HepG2 (cell line): ENCODE measurements around the gene ARFGAP1. TPM values are rescaled to one million over a fixed set of nuclear protein-coding genes. Genes with fewer than 3 reads are reported as not detected.

Source experiments
- AKNA ChIP-seq: sonication (generic); formaldehyde crosslinking; IDR thresholded peaks from 2 replicates; pipeline ENCODE4 v1.4.0; 2020; ENCODE audit warnings: missing genetic modification reagents, borderline replicate concordance
- ATF5 ChIP-seq: sonication (generic); formaldehyde crosslinking; IDR thresholded peaks from 2 replicates; pipeline ENCODE4 v1.4.0; 2020; ENCODE audit warnings: mild to moderate bottlenecking, low read depth, missing genetic modification reagents
- ATF7-NPFF ChIP-seq: sonication (generic); formaldehyde crosslinking; IDR thresholded peaks from 2 replicates; pipeline ENCODE4 v1.8.1; 2023; ENCODE audit warnings: mild to moderate bottlenecking, low read depth, missing genetic modification reagents, moderate library complexity
- MYPOP ChIP-seq: sonication (generic); formaldehyde crosslinking; IDR thresholded peaks from 2 replicates; pipeline ENCODE4 v1.8.1; 2023; ENCODE audit warnings: mild to moderate bottlenecking, moderate library complexity, missing genetic modification reagents
- SETDB1 ChIP-seq: sonication (generic); formaldehyde crosslinking; IDR thresholded peaks from 2 replicates; pipeline ENCODE4 v1.5.1; 2020; ENCODE audit warnings: missing genetic modification reagents, mild to moderate bottlenecking, borderline replicate concordance
- YEATS2 ChIP-seq: sonication (generic); formaldehyde crosslinking; IDR thresholded peaks from 2 replicates; pipeline ENCODE4 v1.4.0; 2020; ENCODE audit warnings: missing genetic modification reagents, borderline replicate concordance
- ZC3H13 ChIP-seq: sonication (generic); formaldehyde crosslinking; IDR thresholded peaks from 2 replicates; pipeline ENCODE4 v1.8.1; 2023; ENCODE audit warnings: mild to moderate bottlenecking, missing genetic modification reagents, moderate library complexity
- ZFP1 ChIP-seq: IDR thresholded peaks from 2 replicates; pipeline ENCODE4 v1.6.1; 2016
- ZFY ChIP-seq: sonication (generic); formaldehyde crosslinking; IDR thresholded peaks from 2 replicates; pipeline ENCODE4 v1.4.0; 2020; ENCODE audit warnings: missing genetic modification reagents
- ZNF414 ChIP-seq: sonication (generic); formaldehyde crosslinking; IDR thresholded peaks from 2 replicates; pipeline ENCODE4 v1.5.0; 2020; ENCODE audit warnings: missing genetic modification reagents
- ZNF550 ChIP-seq: sonication (generic); formaldehyde crosslinking; IDR thresholded peaks from 2 replicates; pipeline ENCODE4 v1.4.0; 2020; ENCODE audit warnings: mild to moderate bottlenecking, missing genetic modification reagents, borderline replicate concordance
- ZNF567 ChIP-seq: sonication (generic); formaldehyde crosslinking; IDR thresholded peaks from 2 replicates; pipeline ENCODE4 v1.8.1; 2023; ENCODE audit warnings: mild to moderate bottlenecking, missing genetic modification reagents, borderline replicate concordance
- ZNF672 ChIP-seq: sonication (generic); formaldehyde crosslinking; IDR thresholded peaks from 2 replicates; pipeline ENCODE4 v1.8.1; 2022; ENCODE audit warnings: missing genetic modification reagents
- ZNF704 ChIP-seq: sonication (generic); formaldehyde crosslinking; IDR thresholded peaks from 2 replicates; pipeline ENCODE4 v1.8.1; 2023; ENCODE audit warnings: mild to moderate bottlenecking, inconsistent platforms, moderate library complexity, missing genetic modification reagents, borderline replicate concordance
- ZNF784 ChIP-seq: sonication (generic); formaldehyde crosslinking; IDR thresholded peaks from 2 replicates; pipeline ENCODE4 v1.5.1; 2020; ENCODE audit warnings: missing genetic modification reagents, mild to moderate bottlenecking, borderline replicate concordance
- polyA plus RNA-seq, 8 experiments: library from polyadenylated mRNA; depleted of rRNA in 3 of 8; stranded (reverse) in 7 of 8; unstranded in 1 of 8; fragments of >200 nt; fragmentation: Illumina TruSeq in 4 of 8; extraction: Trizol in 4 of 8; gene quantifications; 2 replicates each; pipeline versions ENCODE4 v1.2.1 to v1.2.3, GENCODE V29; 2011 to 2016; ENCODE audit warnings: low read depth in 4 of 8, missing spikeins in 1 of 8, mixed read lengths in 1 of 8; ENCODE audit not compliant: insufficient read depth in 1 of 8
- total RNA-seq, 5 experiments: library from RNA; depleted of rRNA; stranded (reverse); fragments of >200 nt; fragmentation: Illumina TruSeq; extraction: Trizol; gene quantifications; 2 replicates each; pipeline ENCODE4 v1.2.3, GENCODE V29; 2016; ENCODE audit warnings: low read depth in 1 of 5
- TF ChIP-seq, protein P1 (sequence below): sonication (generic); formaldehyde crosslinking; IDR thresholded peaks from 2 replicates; pipeline ENCODE4 v1.9.0; 2021; ENCODE audit warnings: missing genetic modification reagents, mild to moderate bottlenecking, borderline replicate concordance
- TF ChIP-seq, protein P2 (sequence below): sonication (generic); formaldehyde crosslinking; IDR thresholded peaks from 2 replicates; pipeline ENCODE4 v1.5.0; 2020; ENCODE audit warnings: missing genetic modification reagents, mild to moderate bottlenecking, borderline replicate concordance

ARFGAP1 gene
- total and polyA plus RNA-seq, 2 of the 13 experiments (the other 11 are each of a cell fraction or from before 2014, with no cell fraction given): 132 TPM

DNA sequence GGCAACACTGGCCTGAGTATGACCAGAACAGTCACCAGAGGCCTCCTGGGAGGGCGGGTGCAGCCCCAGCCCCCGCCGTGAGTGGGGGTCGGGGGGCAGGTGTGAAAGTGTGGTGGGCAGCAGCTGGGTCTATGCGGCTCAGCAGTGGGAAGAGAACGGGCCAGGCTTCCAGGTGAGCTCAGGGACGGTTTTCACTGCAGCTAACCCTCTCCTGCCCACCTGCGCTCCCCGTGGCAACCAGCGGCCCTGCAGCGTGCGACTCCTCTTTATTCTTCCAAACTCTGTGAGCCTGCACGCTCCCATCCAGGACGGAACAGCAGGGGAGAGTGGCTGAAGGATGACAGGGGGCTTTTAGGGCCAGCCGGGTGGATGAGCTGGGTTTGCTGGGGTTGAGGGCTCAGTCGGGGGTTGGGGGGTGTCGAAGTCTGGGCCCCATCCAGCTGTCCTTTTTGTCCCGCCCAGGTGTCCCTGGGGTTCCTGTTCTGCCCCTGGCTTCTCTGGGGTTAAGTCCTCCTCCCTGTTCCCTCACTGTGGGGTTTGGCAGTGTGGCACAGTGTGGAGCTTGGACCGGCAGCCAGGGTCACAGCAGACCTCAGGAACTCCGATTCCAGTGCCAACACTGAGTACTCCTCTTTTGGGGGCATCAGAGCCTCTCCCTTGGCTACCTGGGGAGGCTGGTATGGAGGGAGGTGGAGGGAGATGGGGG is 37.8 kb upstream of the ARFGAP1 start (continued):
- no peak for TF ChIP-seq ZNF567 (CRISPR knock-in tag)
- no peak for TF ChIP-seq ZFY (CRISPR knock-in tag)
- TF ChIP-seq SETDB1 (CRISPR knock-in tag): 0 out of 2 replicates have a peak, but pooled peaks have one; percentile 0
- no peak for TF ChIP-seq ATF7-NPFF (CRISPR knock-in tag)
- no peak for TF ChIP-seq ATF5 (CRISPR knock-in tag)
- no peak for TF ChIP-seq ZFP1 (CRISPR knock-in tag)
- no peak for TF ChIP-seq ZNF672
- TF ChIP-seq, protein P1, sequence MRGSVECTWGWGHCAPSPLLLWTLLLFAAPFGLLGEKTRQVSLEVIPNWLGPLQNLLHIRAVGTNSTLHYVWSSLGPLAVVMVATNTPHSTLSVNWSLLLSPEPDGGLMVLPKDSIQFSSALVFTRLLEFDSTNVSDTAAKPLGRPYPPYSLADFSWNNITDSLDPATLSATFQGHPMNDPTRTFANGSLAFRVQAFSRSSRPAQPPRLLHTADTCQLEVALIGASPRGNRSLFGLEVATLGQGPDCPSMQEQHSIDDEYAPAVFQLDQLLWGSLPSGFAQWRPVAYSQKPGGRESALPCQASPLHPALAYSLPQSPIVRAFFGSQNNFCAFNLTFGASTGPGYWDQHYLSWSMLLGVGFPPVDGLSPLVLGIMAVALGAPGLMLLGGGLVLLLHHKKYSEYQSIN: no peak
- no peak for TF ChIP-seq AKNA
- no peak for TF ChIP-seq ZC3H13 (CRISPR knock-in tag)
- no peak for TF ChIP-seq MYPOP (CRISPR knock-in tag)
- no peak for TF ChIP-seq ZNF784 (CRISPR knock-in tag)
- TF ChIP-seq YEATS2: no peak
- TF ChIP-seq, protein P2, sequence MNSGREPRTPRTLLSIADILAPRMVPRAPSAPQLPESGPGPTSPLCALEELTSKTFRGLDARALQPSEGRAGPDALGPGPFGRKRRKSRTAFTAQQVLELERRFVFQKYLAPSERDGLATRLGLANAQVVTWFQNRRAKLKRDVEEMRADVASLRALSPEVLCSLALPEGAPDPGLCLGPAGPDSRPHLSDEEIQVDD (CRISPR knock-in tag): 0 out of 2 replicates have a peak, but pooled peaks have one; percentile 9
- no peak for TF ChIP-seq ZNF550 (CRISPR knock-in tag)
- 0 out of 2 replicates have a peak, but pooled peaks have one; percentile 2 for TF ChIP-seq ZNF414 (CRISPR knock-in tag)
- TF ChIP-seq ZNF704: no peak
